Mucosa of stomach (tissue), 1 donor: Measurements from ENCODE around the gene KLHL29.

Experiments
- H3K27me3 ChIP-seq: one replicate; pipeline ENCODE4 v1.7.0; 2013; ENCODE audit warnings: mild to moderate bottlenecking, low read length; ENCODE audit not compliant: control insufficient read depth, insufficient read depth
- H3K36me3 ChIP-seq: one replicate; pipeline ENCODE4 v1.7.0; 2013; ENCODE audit warnings: low read length; ENCODE audit not compliant: control insufficient read depth, insufficient read depth
- H3K4me1 ChIP-seq: one replicate; pipeline ENCODE4 v1.7.0; 2013; ENCODE audit warnings: mild to moderate bottlenecking, low read length; ENCODE audit not compliant: control insufficient read depth, insufficient read depth
- H3K4me3 ChIP-seq: one replicate; pipeline ENCODE4 v1.7.0; 2013; ENCODE audit warnings: low read length
- H3K9ac ChIP-seq: one replicate; pipeline ENCODE4 v1.7.0; 2013; ENCODE audit warnings: mild to moderate bottlenecking, low read length, moderate library complexity
- H3K9me3 ChIP-seq: one replicate; pipeline ENCODE4 v1.7.0; 2013; ENCODE audit warnings: mild to moderate bottlenecking, low read length, moderate library complexity; ENCODE audit not compliant: control insufficient read depth
- donor health status: Pancreatic carcinoma.

The KLHL29 gene

GRCh38 chr2:23601301-23601965 is 216.5 kb downstream of the KLHL29 start:
- Histone ChIP-seq H3K9ac (no peak overlapping the region), H3K4me3 (no peak overlapping the region), H3K4me1 (no peaks in the 10 kb centered on the region), H3K9me3 (no peaks in the 10 kb centered on the region), H3K36me3 (no peaks in the 10 kb centered on the region), H3K27me3 (no peaks in the 10 kb centered on the region)

GRCh38 chr2:23602116-23602515 is 217.1 kb downstream of the KLHL29 start:
- Histone ChIP-seq H3K9me3 (no peaks in the 10 kb centered on the region), H3K27me3 (no peaks in the 10 kb centered on the region), H3K9ac (no peak overlapping the region), H3K36me3 (no peaks in the 10 kb centered on the region), H3K4me1 (no peaks in the 10 kb centered on the region), H3K4me3 (no peak overlapping the region)

GRCh38 chr2:23603156-23603555 is 218.2 kb downstream of the KLHL29 start:
- Histone ChIP-seq H3K4me3 (no peak overlapping the region), H3K4me1 (no peaks in the 10 kb centered on the region), H3K36me3 (no peaks in the 10 kb centered on the region), H3K9me3 (no peaks in the 10 kb centered on the region), H3K27me3 (no peaks in the 10 kb centered on the region), H3K9ac (no peak overlapping the region)

GRCh38 chr2:23603581-23603980 is 218.6 kb downstream of the KLHL29 start:
- H3K36me3 ChIP-seq = no peaks in the 10 kb centered on the region
- no peaks in the 10 kb centered on the region for H3K27me3 ChIP-seq
- no peaks in the 10 kb centered on the region for H3K9me3 ChIP-seq
- no peak overlapping the region for H3K4me3 ChIP-seq
- H3K4me1 ChIP-seq = no peaks in the 10 kb centered on the region
- H3K9ac ChIP-seq = no peak overlapping the region

- Histone ChIP-seq H3K4me1 (no peaks in the 10 kb centered on the region), H3K27me3 (no peaks in the 10 kb centered on the region), H3K4me3 (no peak overlapping the region), H3K9me3 (no peaks in the 10 kb centered on the region), H3K36me3 (no peaks in the 10 kb centered on the region), H3K9ac (no peak overlapping the region)
These were observed 219.8 kb downstream of the KLHL29 start for GRCh38 chr2:23604731-23605130.

- Histone ChIP-seq H3K36me3 (no peaks in the 10 kb centered on the region), H3K9me3 (no peaks in the 10 kb centered on the region), H3K4me3 (no peak overlapping the region), H3K9ac (no peak overlapping the region), H3K27me3 (no peaks in the 10 kb centered on the region), H3K4me1 (no peaks in the 10 kb centered on the region)
These were observed 220.3 kb downstream of the KLHL29 start for GRCh38 chr2:23605236-23605635.

GRCh38 chr2:23606196-23606595 is 221.2 kb downstream of the KLHL29 start:
- no peaks in the 10 kb centered on the region for H3K27me3 ChIP-seq
- H3K9me3 ChIP-seq = no peaks in the 10 kb centered on the region
- no peaks in the 10 kb centered on the region for H3K36me3 ChIP-seq
- H3K9ac ChIP-seq = no peak overlapping the region
- H3K4me1 ChIP-seq = no peaks in the 10 kb centered on the region
- no peak overlapping the region for H3K4me3 ChIP-seq

- Histone ChIP-seq H3K9ac (no peak overlapping the region), H3K9me3 (no peaks in the 10 kb centered on the region), H3K36me3 (no peaks in the 10 kb centered on the region), H3K4me3 (no peak overlapping the region), H3K4me1 (no peaks in the 10 kb centered on the region), H3K27me3 (no peaks in the 10 kb centered on the region)
These were observed 222.0 kb downstream of the KLHL29 start for GRCh38 chr2:23606968-23607367.

GRCh38 chr2:23607925-23608324 is 222.9 kb downstream of the KLHL29 start:
- H3K27me3 ChIP-seq = no peaks in the 10 kb centered on the region
- H3K4me3 ChIP-seq = no peak overlapping the region
- no peaks in the 10 kb centered on the region for H3K4me1 ChIP-seq
- no peaks in the 10 kb centered on the region for H3K9me3 ChIP-seq
- no peaks in the 10 kb centered on the region for H3K36me3 ChIP-seq
- H3K9ac ChIP-seq = no peak overlapping the region

GRCh38 chr2:23609254-23609653 is 224.3 kb downstream of the KLHL29 start:
- Histone ChIP-seq H3K9me3 (no peaks in the 10 kb centered on the region), H3K9ac (no peak overlapping the region), H3K27me3 (no peaks in the 10 kb centered on the region), H3K4me3 (no peak overlapping the region), H3K36me3 (no peaks in the 10 kb centered on the region), H3K4me1 (no peaks in the 10 kb centered on the region)

- Histone ChIP-seq H3K9me3 (no peaks in the 10 kb centered on the region), H3K36me3 (no peaks in the 10 kb centered on the region), H3K4me1 (no peaks in the 10 kb centered on the region), H3K27me3 (no peaks in the 10 kb centered on the region), H3K4me3 (no peak overlapping the region), H3K9ac (no peak overlapping the region)
These were observed 226.9 kb downstream of the KLHL29 start for GRCh38 chr2:23611839-23612238.

GRCh38 chr2:23614701-23615100 is 229.7 kb downstream of the KLHL29 start:
- Histone ChIP-seq H3K9me3 (no peaks in the 10 kb centered on the region), H3K4me3 (no peak overlapping the region), H3K9ac (no peak overlapping the region), H3K36me3 (no peaks in the 10 kb centered on the region), H3K27me3 (no peaks in the 10 kb centered on the region), H3K4me1 (no peaks in the 10 kb centered on the region)
